Lower lobe of right lung (tissue), 2 donors: ENCODE data around the gene SMIM24. TPM values are rescaled to one million over a fixed set of nuclear protein-coding genes. Genes with fewer than 3 reads are reported as not detected.

Source experiments
- ATAC-seq, 2 donors: fragments of 200-7000 bp; cut with Tn5 transposase; one replicate each; pipeline ENCODE4 v1.9.1; 2020 to 2022; ENCODE audit warnings: mild to moderate bottlenecking in 2 of 2, moderate library complexity in 2 of 2
- DNase-seq: peaks from one replicate; pipeline ENCODE4 v3.0.0-alpha.2; 2020
- H3K27ac ChIP-seq: fragments of 200-600 bp; one replicate; pipeline ENCODE4 v1.8.0; 2022
- H3K27me3 ChIP-seq: fragments of 200-600 bp; one replicate; pipeline ENCODE4 v1.8.0; 2022; ENCODE audit warnings: low read depth
- H3K36me3 ChIP-seq: fragments of 200-600 bp; one replicate; pipeline ENCODE4 v1.8.0; 2022; ENCODE audit warnings: mild to moderate bottlenecking
- H3K4me1 ChIP-seq: fragments of 200-600 bp; one replicate; pipeline ENCODE4 v1.8.0; 2022
- H3K4me3 ChIP-seq: fragments of 200-600 bp; one replicate; pipeline ENCODE4 v1.8.0; 2022; ENCODE audit warnings: mild to moderate bottlenecking
- H3K9me3 ChIP-seq: fragments of 200-600 bp; one replicate; pipeline ENCODE4 v1.8.0; 2022
- CTCF ChIP-seq: fragments of 200-600 bp; IDR thresholded peaks from one replicate; pipeline ENCODE4 v1.8.0; 2022; ENCODE audit warnings: antibody characterized with exemption, mild to moderate bottlenecking
- intact Hi-C: fragments of 100-400 bp; cut with DNase I; formaldehyde crosslinking; loops from one replicate; pipeline ENCODE4 v1.11.0; 2022
- total RNA-seq: library from RNA; stranded (reverse); fragmentation: NEBNext Ultra II Directional; extraction: Animal tissue kit (Norgen Biotek cat#: 25700); gene quantifications from one replicate; pipeline ENCODE4 v1.2.1, GENCODE V29; 2021
- donor health status: DM: no; HTN: yes; CAD: no; lungs with severe emphysema.

SMIM24 gene
- total RNA-seq, 1 donor from 2014 or later, result not detected

- Histone ChIP-seq H3K27ac (no peak overlapping the region), H3K4me3 (no peak overlapping the region), H3K27me3 (no peaks in the 10 kb centered on the region), H3K9me3 (no peaks in the 10 kb centered on the region), H3K36me3 (peaks cover 74% of the 10 kb centered on the region), H3K4me1 (no peaks in the 10 kb centered on the region)
- no peak for ATAC-seq
- DNase-seq, result no peak
- peak; percentile 9 for TF ChIP-seq CTCF
- intact Hi-C loops, result no loop called here
Measured at GRCh38 chr19:3526507-3527237, 46.3 kb upstream of the SMIM24 start.

DNA sequence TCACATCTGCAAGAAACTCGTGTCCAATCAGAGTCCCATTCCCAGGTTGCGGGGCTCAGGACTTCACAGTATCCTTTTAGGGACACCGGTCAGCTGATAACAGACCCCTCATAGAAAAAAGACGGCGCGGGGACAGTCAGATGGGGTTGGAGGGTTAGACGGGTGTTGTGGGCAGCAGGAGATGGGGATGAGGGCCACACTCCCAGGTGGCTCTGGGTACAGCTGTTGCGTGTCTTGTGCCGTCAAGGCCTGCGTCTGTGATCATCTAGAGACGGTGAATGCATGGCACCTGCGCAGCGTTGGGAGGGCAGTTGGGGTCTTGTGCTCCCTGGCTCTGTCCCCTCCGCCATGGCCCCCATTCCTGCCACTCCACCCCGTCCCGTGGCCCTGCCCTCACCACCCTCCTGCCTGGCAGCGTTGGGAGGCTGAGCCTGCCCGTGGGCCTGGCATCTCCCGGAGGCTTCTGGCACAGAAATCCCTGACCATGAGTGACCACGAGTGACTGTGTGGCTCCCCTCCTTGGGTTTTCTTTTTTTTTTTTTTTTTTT is 44.7 kb upstream of the SMIM24 start:
- no peak for TF ChIP-seq CTCF
- ATAC-seq (no peak), DNase-seq (no peak)
- intact Hi-C loops, result no loop called here
- Histone ChIP-seq H3K36me3 (peaks cover 67% of the 10 kb centered on the region), H3K4me1 (no peaks in the 10 kb centered on the region), H3K4me3 (no peak overlapping the region), H3K9me3 (no peaks in the 10 kb centered on the region), H3K27me3 (no peaks in the 10 kb centered on the region), H3K27ac (no peak overlapping the region)

DNA sequence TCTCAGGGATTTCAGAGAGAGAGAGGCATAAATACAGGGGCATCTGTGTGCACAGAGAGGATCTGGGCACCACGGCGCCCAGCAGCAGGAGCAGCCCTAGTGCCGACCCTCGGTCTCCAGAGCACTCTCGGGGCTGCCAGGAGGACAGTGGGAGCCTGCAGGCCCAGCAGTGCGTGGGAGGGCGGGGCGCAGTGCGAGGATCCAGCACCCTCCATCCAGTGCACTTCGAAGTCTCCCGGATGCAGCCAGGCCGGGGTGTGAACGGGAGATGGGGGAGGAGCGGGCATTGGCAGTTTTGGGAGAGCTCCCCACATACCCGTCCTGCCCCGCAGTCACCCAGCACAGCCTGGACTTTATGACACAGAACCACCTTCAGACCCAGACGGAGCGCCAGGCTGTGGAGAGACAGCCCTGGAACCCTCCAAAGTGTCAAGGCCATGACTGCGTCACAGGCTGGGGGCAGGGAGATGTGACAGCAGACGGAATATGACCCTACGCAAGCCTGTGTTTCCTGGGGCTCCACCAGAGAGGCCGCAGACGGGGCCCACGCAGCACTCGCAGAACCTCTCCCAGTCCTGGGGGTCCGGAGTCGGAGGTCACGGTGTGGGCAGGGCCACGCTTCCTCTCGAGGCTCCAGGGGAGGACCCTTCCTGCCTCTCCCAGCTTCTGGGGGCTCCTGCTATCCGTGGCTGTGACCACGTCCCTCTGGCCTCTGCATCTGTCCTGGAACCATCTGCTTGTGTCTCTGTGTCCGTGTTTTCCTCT is 43.9 kb upstream of the SMIM24 start:
- DNase-seq, result no peak
- Histone ChIP-seq H3K27me3 (no peaks in the 10 kb centered on the region), H3K36me3 (peaks cover 74% of the 10 kb centered on the region), H3K9me3 (no peaks in the 10 kb centered on the region), H3K4me3 (no peak overlapping the region), H3K4me1 (no peaks in the 10 kb centered on the region), H3K27ac (no peak overlapping the region)
- no peak for TF ChIP-seq CTCF
- intact Hi-C loops, result no loop called here
- no peak for ATAC-seq

GRCh38 chr19:3523361-3524077 is 43.2 kb upstream of the SMIM24 start:
- no peaks in the 10 kb centered on the region for H3K4me1 ChIP-seq
- no peaks in the 10 kb centered on the region for H3K9me3 ChIP-seq
- TF ChIP-seq CTCF, result no peak
- no peak overlapping the region for H3K4me3 ChIP-seq
- H3K27ac ChIP-seq, result no peak overlapping the region
- intact Hi-C loops, result no loop called here
- ATAC-seq, result no peak
- DNase-seq, result no peak
- peaks cover 81% of the 10 kb centered on the region for H3K36me3 ChIP-seq
- no peaks in the 10 kb centered on the region for H3K27me3 ChIP-seq
